HFFc6 (cell line): ENCODE results near the gene OR5M10. TPM values are rescaled to one million over a fixed set of nuclear protein-coding genes. Genes with fewer than 3 reads are reported as not detected.

Experiments used
- DNase-seq: peaks from one replicate; pipeline ENCODE4 v3.0.0-alpha.2; 2018
- H3K27ac Mint-ChIP-seq: 2 replicates; pipeline ENCODE4 v1.8.0; 2020; ENCODE audit warnings: mild to moderate bottlenecking, mixed read lengths
- H3K27me3 Mint-ChIP-seq: 2 replicates; pipeline ENCODE4 v1.8.0; 2021; ENCODE audit warnings: mild to moderate bottlenecking, moderate library complexity, mixed read lengths; ENCODE audit not compliant: insufficient read depth
- H3K36me3 Mint-ChIP-seq: 2 replicates; pipeline ENCODE4 v1.8.0; 2021; ENCODE audit warnings: low read depth, mixed read lengths
- H3K4me1 Mint-ChIP-seq: 2 replicates; pipeline ENCODE4 v1.8.0; 2020; ENCODE audit warnings: low read depth, mixed read lengths
- H3K4me3 Mint-ChIP-seq: 2 replicates; pipeline ENCODE4 v1.8.0; 2020; ENCODE audit warnings: mild to moderate bottlenecking, moderate library complexity, mixed read lengths
- H3K9me3 Mint-ChIP-seq: 2 replicates; pipeline ENCODE4 v1.8.0; 2020; ENCODE audit warnings: mild to moderate bottlenecking, mixed read lengths
- total RNA-seq, 6 experiments: library from RNA; stranded (reverse); fragmentation: NEBNext Ultra II Directional; extraction: Animal tissue kit (Norgen Biotek cat#: 25700); gene quantifications; 2 replicates in 1 of 6; 3 replicates in 5 of 6; pipeline ENCODE4 v1.2.3, GENCODE V29; 2021
- TF ChIP-seq, protein P1 (sequence below): fragments of 200-600 bp; sonication (generic); IDR thresholded peaks from 2 replicates; pipeline ENCODE4 v1.5.0; 2021; ENCODE audit warnings: antibody characterized with exemption, mild to moderate bottlenecking

The OR5M10 gene
- total RNA-seq, 6 experiments from 2014 or later, result not detected

DNA sequence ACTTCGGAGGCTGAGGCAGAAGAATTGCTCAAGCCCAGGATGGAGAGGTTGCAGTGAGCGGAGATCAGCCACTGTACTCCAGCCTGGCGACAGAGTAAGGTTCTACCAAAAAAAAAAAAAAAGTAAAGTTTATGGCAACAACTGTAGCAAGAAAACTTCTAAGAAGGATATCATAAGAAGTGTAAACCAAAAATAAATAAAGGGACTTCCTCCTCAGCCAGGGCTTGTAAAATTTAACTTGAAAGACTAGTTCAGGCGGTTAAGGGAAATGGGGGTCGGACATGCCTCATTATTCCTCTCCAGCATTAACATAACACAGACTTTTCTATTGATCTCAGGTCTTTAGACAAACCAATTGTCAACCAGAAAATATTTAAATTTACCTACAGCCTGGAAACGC lies 32.0 kb downstream of the OR5M10 start:
- DNase-seq, result no peak
- H3K27ac Mint-ChIP-seq, result no peak overlapping the region
- no peaks in the 10 kb centered on the region; the same call in 1 of the 2 replicates for H3K36me3 Mint-ChIP-seq
- H3K4me3 Mint-ChIP-seq, result no peak overlapping the region
- H3K4me1 Mint-ChIP-seq, result no peaks in the 10 kb centered on the region
- TF ChIP-seq, protein P1, sequence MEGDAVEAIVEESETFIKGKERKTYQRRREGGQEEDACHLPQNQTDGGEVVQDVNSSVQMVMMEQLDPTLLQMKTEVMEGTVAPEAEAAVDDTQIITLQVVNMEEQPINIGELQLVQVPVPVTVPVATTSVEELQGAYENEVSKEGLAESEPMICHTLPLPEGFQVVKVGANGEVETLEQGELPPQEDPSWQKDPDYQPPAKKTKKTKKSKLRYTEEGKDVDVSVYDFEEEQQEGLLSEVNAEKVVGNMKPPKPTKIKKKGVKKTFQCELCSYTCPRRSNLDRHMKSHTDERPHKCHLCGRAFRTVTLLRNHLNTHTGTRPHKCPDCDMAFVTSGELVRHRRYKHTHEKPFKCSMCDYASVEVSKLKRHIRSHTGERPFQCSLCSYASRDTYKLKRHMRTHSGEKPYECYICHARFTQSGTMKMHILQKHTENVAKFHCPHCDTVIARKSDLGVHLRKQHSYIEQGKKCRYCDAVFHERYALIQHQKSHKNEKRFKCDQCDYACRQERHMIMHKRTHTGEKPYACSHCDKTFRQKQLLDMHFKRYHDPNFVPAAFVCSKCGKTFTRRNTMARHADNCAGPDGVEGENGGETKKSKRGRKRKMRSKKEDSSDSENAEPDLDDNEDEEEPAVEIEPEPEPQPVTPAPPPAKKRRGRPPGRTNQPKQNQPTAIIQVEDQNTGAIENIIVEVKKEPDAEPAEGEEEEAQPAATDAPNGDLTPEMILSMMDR, result no peak
- peaks cover 28% of the 10 kb centered on the region for H3K9me3 Mint-ChIP-seq
- no peaks in the 10 kb centered on the region for H3K27me3 Mint-ChIP-seq

- no peak overlapping the region for H3K4me3 Mint-ChIP-seq
- peaks cover 34% of the 10 kb centered on the region for H3K9me3 Mint-ChIP-seq
- DNase-seq, result no peak
- no peaks in the 10 kb centered on the region; the same call in 1 of the 2 replicates for H3K36me3 Mint-ChIP-seq
- no peaks in the 10 kb centered on the region for H3K27me3 Mint-ChIP-seq
- H3K27ac Mint-ChIP-seq, result no peak overlapping the region
- TF ChIP-seq, protein P1, result no peak
- no peaks in the 10 kb centered on the region for H3K4me1 Mint-ChIP-seq
These were observed 33.8 kb downstream of the OR5M10 start for GRCh38 chr11:56543739-56544138.

- Mint-ChIP-seq H3K27ac (no peak within 1 kb of the TSS), H3K36me3 (no peaks in the 10 kb centered on the region; the same call in 1 of the 2 replicates), H3K27me3 (no peaks in the 10 kb centered on the region), H3K4me3 (no peak within 1 kb of the TSS), H3K9me3 (peaks cover 37% of the 10 kb centered on the region), H3K4me1 (no peaks in the 10 kb centered on the region)
- DNase-seq, result no peak
- TF ChIP-seq, protein P1, result no peak
These were observed 34.4 kb downstream of the OR5M10 start, which contains the start of gene OR5M11 for GRCh38 chr11:56543157-56543556. OR5M11 (minus strand) TSS chr11:56543257; CDS start chr11:56543257, 0 bp downstream.

- no peak overlapping the region for H3K27ac Mint-ChIP-seq
- no peak for DNase-seq
- H3K27me3 Mint-ChIP-seq, result no peaks in the 10 kb centered on the region; the same call in 1 of the 2 replicates
- no peaks in the 10 kb centered on the region for H3K4me1 Mint-ChIP-seq
- H3K4me3 Mint-ChIP-seq, result no peak overlapping the region
- no peaks in the 10 kb centered on the region for H3K36me3 Mint-ChIP-seq
- peaks cover 17% of the 10 kb centered on the region for H3K9me3 Mint-ChIP-seq
- TF ChIP-seq, protein P1, result no peak
These were observed 44.3 kb downstream of the OR5M10 start for GRCh38 chr11:56533054-56533740.

GRCh38 chr11:56531856-56532255 lies 45.7 kb downstream of the OR5M10 start:
- no peak overlapping the region for H3K27ac Mint-ChIP-seq
- no peak overlapping the region for H3K4me3 Mint-ChIP-seq
- TF ChIP-seq, protein P1, result no peak
- H3K36me3 Mint-ChIP-seq, result no peaks in the 10 kb centered on the region
- no peaks in the 10 kb centered on the region for H3K4me1 Mint-ChIP-seq
- H3K27me3 Mint-ChIP-seq, result no peaks in the 10 kb centered on the region; the same call in 1 of the 2 replicates
- peaks cover 17% of the 10 kb centered on the region for H3K9me3 Mint-ChIP-seq
- DNase-seq, result no peak

Other genes with a start within 250 kb of the OR5M10 start
- gene OR8K1, start 231.7 kb downstream of the OR5M10 start, total RNA-seq, result not detected
- not detected for gene OR8J1, start 223.4 kb downstream of the OR5M10 start, total RNA-seq
- not detected for gene OR8U1, start 202.1 kb downstream of the OR5M10 start, total RNA-seq
- gene OR5AL1, start 165.0 kb downstream of the OR5M10 start, total RNA-seq, result not detected
- gene OR5M3, start 104.4 kb downstream of the OR5M10 start, total RNA-seq, result not detected
- not detected for gene OR5M8, start 86.4 kb downstream of the OR5M10 start, total RNA-seq
- not detected for gene OR5M11, start 34.5 kb downstream of the OR5M10 start, total RNA-seq
- gene OR5M1, start 37.2 kb upstream of the OR5M10 start, total RNA-seq, result not detected
- gene OR5AP2, start 64.7 kb upstream of the OR5M10 start, total RNA-seq, result not detected
- gene OR5AR1, start 86.0 kb upstream of the OR5M10 start, total RNA-seq, result not detected
- gene OR9G1, start 121.4 kb upstream of the OR5M10 start, total RNA-seq, result not detected
- not detected for gene OR9G4, start 171.0 kb upstream of the OR5M10 start, total RNA-seq